Kidney (tissue), 14 donors: ENCODE measurements around the gene ADRA2C. TPM values are rescaled to one million over a fixed set of nuclear protein-coding genes. Genes with fewer than 3 reads are reported as not detected.

Experiments used
- DNase-seq, 5 donors: peaks; one replicate each; pipeline ENCODE4 v3.0.0-alpha.2; 2013 to 2020
- FAIRE-seq: peaks from 2 replicates; lab custom pipeline; 2012; peaks lifted over from hg19 to GRCh38; lab: Jason Lieb, UNC
- H3K27ac ChIP-seq, 2 donors: one replicate each; pipeline ENCODE4 v1.7.0; 2013; ENCODE audit warnings: low read depth in 2 of 2, low read length in 2 of 2, inconsistent platforms in 1 of 2
- H3K27me3 ChIP-seq: one replicate; pipeline ENCODE4 v1.7.1; 2013; ENCODE audit warnings: low read length, inconsistent platforms; ENCODE audit not compliant: control insufficient read depth, insufficient read depth
- H3K36me3 ChIP-seq, 3 donors: one replicate each; pipeline versions ENCODE4 v1.7.0 to v1.7.1; 2013; ENCODE audit warnings: low read length in 3 of 3, control low read depth in 1 of 3, inconsistent platforms in 1 of 3; ENCODE audit not compliant: insufficient read depth in 3 of 3, control insufficient read depth in 2 of 3
- H3K4me1 ChIP-seq, 3 donors: one replicate each; pipeline versions ENCODE4 v1.7.0 to v1.7.1; 2013; ENCODE audit warnings: low read length in 3 of 3, inconsistent platforms in 1 of 3, low read depth in 1 of 3; ENCODE audit not compliant: control insufficient read depth in 2 of 3, insufficient read depth in 2 of 3
- H3K4me3 ChIP-seq, 3 donors: one replicate each; pipeline versions ENCODE4 v1.7.0 to v1.8.1; 2013; ENCODE audit warnings: low read length in 3 of 3, control low read depth in 1 of 3, inconsistent platforms in 1 of 3
- H3K9ac ChIP-seq, 3 donors: one replicate each; pipeline versions ENCODE4 v1.7.0 to v1.7.1; 2013; ENCODE audit warnings: low read length in 3 of 3, control low read depth in 1 of 3, inconsistent platforms in 1 of 3
- H3K9me3 ChIP-seq, 3 donors: one replicate each; pipeline versions ENCODE4 v1.7.0 to v1.7.1; 2013; ENCODE audit warnings: low read length in 3 of 3, control low read depth in 1 of 3, inconsistent platforms in 1 of 3; ENCODE audit not compliant: control insufficient read depth in 2 of 3, insufficient read depth in 1 of 3
- intact Hi-C: fragments of 100-400 bp; cut with DNase I; formaldehyde crosslinking; loops from one replicate; pipeline ENCODE4 v1.11.1; 2022
- polyA plus RNA-seq: library from polyadenylated mRNA; stranded (reverse); fragments of 350-450 nt; fragmentation: Illumina TruSeq; extraction: RNeasy Lipid Tissue Mini Kit (QIAGEN cat#74804); gene quantifications from one replicate; pipeline ENCODE4 v1.2.3, GENCODE V29; 2014; ENCODE audit warnings: low read depth, low replicate concordance; ENCODE audit not compliant: insufficient read depth
- total RNA-seq: library from RNA; stranded (reverse); fragmentation: NEBNext Ultra II Directional; extraction: Animal tissue kit (Norgen Biotek cat#: 25700); gene quantifications from one replicate; pipeline ENCODE4 v1.2.1, GENCODE V29; 2021
- TF ChIP-seq, protein P1 (sequence below): IDR thresholded peaks from 3 replicates; pipeline ENCODE4 v1.5.1; 2012; ENCODE audit warnings: mild to moderate bottlenecking, moderate library complexity, borderline replicate concordance; ENCODE audit not compliant: insufficient read depth; ENCODE audit errors: extremely low read depth
- donor health status: control.
- donor health status: control.
- donor health status: control.
- donor health status: control.
- donor health status: control.
- donor health status: DM: yes; HTN: yes; CAD: no.
- donor health status: Normal renal cell carcinoma (clear cell type).

Gene ADRA2C
- total and polyA plus RNA-seq, 2 donors from 2014 or later = 21.9 to 36.2 TPM

DNA sequence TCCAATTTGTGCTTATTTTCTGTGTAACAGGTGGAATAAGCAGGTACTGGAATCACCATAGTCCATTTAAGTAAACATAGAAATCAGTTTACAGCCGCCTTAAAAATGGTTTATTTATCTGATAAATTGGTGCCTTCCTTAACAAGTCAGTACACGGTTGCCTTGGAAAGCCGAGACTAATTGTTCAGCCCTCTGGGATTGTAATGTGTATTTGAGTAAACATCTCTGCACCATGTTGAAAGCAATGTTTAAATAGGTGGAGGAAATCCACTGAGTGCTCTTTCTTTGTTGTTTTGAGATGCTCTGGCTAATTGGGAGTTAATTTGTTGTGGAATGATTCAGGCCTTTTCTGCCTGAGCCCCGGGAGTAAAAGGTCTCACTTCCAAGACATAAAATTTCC, 45.7 kb upstream of the ADRA2C start:
- H3K9me3 ChIP-seq = peaks cover 0 to 6% (median 0%) of the 10 kb centered on the region in 3 donors
- no peak overlapping the region for H3K4me3 ChIP-seq
- TF ChIP-seq, protein P1, sequence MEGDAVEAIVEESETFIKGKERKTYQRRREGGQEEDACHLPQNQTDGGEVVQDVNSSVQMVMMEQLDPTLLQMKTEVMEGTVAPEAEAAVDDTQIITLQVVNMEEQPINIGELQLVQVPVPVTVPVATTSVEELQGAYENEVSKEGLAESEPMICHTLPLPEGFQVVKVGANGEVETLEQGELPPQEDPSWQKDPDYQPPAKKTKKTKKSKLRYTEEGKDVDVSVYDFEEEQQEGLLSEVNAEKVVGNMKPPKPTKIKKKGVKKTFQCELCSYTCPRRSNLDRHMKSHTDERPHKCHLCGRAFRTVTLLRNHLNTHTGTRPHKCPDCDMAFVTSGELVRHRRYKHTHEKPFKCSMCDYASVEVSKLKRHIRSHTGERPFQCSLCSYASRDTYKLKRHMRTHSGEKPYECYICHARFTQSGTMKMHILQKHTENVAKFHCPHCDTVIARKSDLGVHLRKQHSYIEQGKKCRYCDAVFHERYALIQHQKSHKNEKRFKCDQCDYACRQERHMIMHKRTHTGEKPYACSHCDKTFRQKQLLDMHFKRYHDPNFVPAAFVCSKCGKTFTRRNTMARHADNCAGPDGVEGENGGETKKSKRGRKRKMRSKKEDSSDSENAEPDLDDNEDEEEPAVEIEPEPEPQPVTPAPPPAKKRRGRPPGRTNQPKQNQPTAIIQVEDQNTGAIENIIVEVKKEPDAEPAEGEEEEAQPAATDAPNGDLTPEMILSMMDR = no peak
- peaks cover 0 to 25% (median 9%) of the 10 kb centered on the region in 3 donors for H3K4me1 ChIP-seq
- H3K27ac ChIP-seq = no peak overlapping the region
- intact Hi-C loops = no loop called here
- DNase-seq (no peak), FAIRE-seq (no peak)
- no peak overlapping the region for H3K9ac ChIP-seq
- H3K36me3 ChIP-seq = no peaks in the 10 kb centered on the region
- peaks cover 5% of the 10 kb centered on the region for H3K27me3 ChIP-seq

DNA sequence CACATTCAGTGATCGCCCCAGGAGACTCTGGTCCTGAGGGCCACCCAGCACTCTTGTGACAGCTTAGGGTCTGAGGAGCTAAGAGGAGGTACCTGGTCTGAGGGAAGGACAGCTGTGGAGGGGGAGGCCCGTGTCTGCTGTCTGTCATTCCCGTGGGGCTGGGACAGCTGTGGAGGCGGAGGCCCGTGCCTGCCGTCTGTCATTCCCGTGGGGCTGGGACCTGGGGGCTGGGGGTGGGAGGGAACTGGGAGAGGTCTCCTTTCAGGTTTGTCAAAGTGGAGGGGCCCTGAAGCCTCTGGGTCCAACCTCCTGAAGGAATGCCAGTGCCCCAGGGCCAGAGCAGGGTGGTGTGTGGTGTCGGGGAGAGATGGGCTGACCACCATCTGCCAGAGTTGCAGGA, 45.0 kb upstream of the ADRA2C start:
- intact Hi-C loops = no loop called here
- H3K9ac ChIP-seq = no peak overlapping the region
- H3K9me3 ChIP-seq = peaks cover 0 to 6% (median 0%) of the 10 kb centered on the region in 3 donors
- H3K27ac ChIP-seq = no peak overlapping the region
- TF ChIP-seq, protein P1 = no peak
- peaks cover 5% of the 10 kb centered on the region for H3K27me3 ChIP-seq
- peaks cover 0 to 21% (median 3%) of the 10 kb centered on the region in 3 donors for H3K4me1 ChIP-seq
- no peak overlapping the region for H3K4me3 ChIP-seq
- no peaks in the 10 kb centered on the region for H3K36me3 ChIP-seq
- DNase-seq (no peak), FAIRE-seq (no peak)

DNA sequence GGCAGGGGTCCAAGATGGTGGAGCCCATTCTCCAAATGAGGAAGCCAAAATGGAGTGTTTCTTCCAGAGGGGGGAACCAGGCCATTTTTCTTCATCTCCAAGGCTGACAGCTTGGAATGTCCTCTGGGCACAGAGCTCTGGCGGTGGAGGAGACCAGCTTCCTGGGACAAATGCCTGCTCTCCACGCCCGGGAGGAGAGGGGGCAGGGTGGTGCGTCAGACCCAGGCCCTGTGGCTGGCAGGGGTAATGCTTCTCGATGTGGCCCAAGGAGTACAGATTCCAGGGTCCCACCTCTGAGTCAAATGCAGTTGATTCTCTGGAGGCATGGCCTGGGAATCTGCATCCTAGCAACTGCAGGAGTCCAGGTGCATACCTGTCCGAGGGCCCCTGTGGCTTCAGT, 44.6 kb upstream of the ADRA2C start:
- Histone ChIP-seq H3K4me3 (no peak overlapping the region), H3K4me1 (peaks cover 0 to 16% (median 3%) of the 10 kb centered on the region in 3 donors), H3K36me3 (no peaks in the 10 kb centered on the region), H3K9me3 (peaks cover 0 to 6% (median 0%) of the 10 kb centered on the region in 3 donors), H3K27me3 (peaks cover 5% of the 10 kb centered on the region), H3K9ac (no peak overlapping the region), H3K27ac (no peak overlapping the region)
- intact Hi-C loops = no loop called here
- no peak for DNase-seq
- FAIRE-seq = no peak
- TF ChIP-seq, protein P1 = no peak
